Stimulated activated CD4-positive, alpha-beta T cell treated with anti-CD3 and anti-CD28 coated beads, Interleukin-2, amount 100 ng/mL, for 24 hours (primary cell): ENCODE measurements around the gene DHRSX.
"Not testable (repeated sequence)": the region's sequence is repeated elsewhere in the genome, so short reads cannot be mapped to it uniquely, and the experiment has no call there.

Source experiments
- DNase-seq, 2 donors: peaks; one replicate each; pipeline ENCODE4 v3.0.0-alpha.2; 2020

Gene DHRSX

GRCh38 chrX:2342874-2343273, 157.9 kb downstream of the DHRSX start:
- DNase-seq, result no peak

DNA sequence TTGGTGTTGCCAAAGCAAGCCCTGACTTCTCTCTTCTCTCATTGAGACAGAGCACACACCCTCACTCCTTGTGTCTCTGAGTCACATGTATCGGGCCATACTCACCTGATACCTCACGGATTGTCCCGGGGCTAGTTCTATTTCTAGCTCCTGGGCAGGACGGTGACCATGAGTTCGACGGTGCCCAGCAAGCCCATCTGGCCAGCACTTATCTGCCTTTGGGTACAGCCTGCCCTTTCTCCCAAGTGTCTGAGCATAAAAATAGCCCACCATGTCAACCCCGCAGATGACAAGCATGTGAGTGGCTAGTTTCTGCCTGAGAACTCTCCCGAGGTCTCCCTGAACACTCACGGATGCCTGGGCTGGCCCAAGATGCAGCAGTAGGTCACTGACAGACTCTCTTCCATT, 158.5 kb downstream of the DHRSX start:
- no peak for DNase-seq

DNA sequence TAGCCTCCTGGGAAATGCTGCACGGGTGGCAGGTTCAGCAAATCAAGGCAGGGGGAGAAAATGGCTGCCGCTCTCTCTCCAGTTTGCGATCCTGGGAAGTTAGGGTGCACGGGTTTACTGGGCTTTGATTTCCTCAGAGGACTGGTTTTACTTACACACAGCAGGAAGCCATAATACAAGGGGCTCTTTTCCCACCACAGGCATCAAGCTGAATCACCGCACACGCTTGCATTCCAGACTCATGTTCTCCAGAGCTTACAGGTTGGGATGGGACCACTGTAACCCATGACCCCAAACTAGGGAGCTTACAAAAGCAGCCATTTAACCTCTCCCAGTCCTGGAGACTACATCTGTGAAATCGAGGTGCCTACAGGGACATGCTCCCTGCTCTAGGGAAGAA, 159.8 kb downstream of the DHRSX start:
- DNase-seq, result no peak

DNA sequence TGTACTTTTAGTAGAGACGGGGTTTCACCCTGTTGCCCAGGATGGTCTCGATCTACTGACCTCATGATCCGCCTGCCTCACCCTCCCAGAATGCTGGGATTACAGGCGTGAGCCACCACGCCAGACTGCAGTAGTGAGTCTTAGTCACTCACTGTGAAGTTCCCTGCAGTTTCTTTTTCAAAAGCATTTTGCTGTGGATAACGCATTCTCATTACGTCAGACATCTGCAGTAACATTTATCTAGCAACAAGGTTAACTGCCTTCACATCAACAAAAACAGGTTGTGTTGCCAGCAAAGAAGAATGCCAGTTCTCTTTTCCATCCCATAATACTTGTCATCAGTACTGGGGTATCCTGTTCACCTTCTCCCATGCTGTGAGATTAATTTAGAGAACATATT, 164.6 kb downstream of the DHRSX start:
- DNase-seq, result no peak

DNA sequence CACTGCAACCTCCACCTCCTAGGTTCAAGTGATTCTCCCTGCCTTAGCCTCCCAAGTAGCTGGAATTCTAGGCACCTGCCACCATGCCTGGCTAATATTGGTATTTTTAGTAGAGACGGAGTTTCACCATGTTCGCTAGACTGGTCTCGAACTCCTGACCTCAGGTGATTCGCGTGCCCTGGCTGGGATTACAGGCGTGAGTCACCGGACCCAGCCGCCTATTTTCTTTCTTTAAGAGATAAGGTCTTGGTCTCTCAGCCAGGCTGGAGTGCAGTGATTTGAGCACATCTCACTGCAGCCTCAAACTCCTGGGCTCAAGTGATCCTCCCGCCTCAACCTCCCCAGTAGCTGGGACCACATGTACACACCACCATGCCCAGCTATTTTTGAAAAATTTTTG, 166.5 kb downstream of the DHRSX start:
- DNase-seq, result no peak

DNA sequence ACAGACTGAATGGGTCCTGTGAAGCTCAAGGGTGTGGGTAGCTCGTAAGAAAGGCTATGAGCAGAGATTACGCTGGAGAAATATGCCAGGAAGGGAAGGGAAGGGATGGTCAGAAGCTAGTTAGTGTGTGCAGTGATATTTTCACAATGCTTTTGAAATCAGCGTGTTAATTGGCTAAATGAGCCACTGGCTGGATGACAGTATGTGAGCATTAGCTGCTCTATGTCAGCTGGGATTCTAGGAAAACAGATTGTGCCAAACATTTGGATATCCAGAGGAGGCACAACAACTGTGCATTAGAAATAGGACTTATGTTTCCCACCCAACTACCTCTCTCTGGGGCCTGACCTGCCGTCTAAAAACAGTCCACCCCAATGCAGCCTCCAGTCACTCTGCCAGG, 168.5 kb downstream of the DHRSX start:
- no peak for DNase-seq

- no peak for DNase-seq
Measured at GRCh38 chrX:2330910-2331309, 169.9 kb downstream of the DHRSX start.

GRCh38 chrX:2330487-2330886, 170.3 kb downstream of the DHRSX start:
- DNase-seq, result no peak

GRCh38 chrX:2327423-2327822, 173.4 kb downstream of the DHRSX start:
- DNase-seq, result no peak

DNA sequence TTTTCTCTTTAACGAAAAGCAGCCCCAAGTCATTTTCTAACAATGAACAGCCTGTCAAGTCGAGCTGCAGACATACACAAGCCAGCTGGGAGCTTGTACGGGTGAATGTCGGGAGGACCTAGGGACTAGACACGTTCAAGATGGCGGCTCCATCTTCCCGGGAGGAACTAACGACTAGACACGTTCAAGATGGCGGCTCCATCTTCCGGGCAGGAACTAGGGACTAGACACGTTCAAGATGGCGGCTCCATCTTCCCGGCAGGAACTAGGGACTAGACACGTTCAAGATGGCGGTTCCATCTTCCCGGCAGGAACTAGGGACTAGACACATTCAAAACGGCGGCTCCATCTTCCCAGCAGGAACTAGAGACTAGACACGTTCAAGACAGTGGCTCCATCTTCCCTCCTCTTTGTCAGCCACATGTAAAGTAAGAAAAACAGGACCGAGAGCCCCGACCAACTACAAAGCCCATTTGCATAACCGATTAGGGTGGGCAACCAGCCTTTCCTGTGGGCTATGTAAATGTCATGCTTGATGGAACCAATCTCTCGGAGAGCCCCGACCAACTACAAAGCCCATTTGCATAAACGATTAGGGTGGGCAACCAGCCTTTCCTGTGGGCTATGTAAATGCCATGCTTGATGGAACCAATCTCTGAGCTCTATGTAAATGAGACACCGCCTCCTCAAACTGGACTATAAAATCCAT, 175.5 kb downstream of the DHRSX start:
- peak in 1 of 2 donors; percentile 31 for DNase-seq

DNA sequence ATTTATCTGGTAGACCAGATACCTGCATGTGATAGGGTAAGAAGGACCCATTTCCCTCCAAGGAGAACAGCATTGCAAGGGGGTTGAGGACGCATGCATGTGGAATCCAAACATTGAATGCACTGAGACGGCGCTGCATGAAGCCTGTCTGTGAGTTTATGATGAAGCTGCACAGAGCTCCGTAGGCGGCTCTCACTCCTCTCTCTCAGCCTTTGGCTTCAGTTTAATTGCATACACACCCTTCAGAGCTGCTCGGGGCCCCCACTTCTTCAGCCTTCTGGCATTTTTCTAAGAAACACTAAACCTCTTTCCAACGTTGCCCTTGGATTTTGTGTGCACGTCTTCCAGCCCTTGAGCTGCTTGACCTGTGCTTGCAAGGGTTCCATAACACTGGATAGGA, 176.6 kb downstream of the DHRSX start:
- DNase-seq, result no peak

- DNase-seq, result no peak
Measured at GRCh38 chrX:2321411-2321810, 179.4 kb downstream of the DHRSX start.

DNA sequence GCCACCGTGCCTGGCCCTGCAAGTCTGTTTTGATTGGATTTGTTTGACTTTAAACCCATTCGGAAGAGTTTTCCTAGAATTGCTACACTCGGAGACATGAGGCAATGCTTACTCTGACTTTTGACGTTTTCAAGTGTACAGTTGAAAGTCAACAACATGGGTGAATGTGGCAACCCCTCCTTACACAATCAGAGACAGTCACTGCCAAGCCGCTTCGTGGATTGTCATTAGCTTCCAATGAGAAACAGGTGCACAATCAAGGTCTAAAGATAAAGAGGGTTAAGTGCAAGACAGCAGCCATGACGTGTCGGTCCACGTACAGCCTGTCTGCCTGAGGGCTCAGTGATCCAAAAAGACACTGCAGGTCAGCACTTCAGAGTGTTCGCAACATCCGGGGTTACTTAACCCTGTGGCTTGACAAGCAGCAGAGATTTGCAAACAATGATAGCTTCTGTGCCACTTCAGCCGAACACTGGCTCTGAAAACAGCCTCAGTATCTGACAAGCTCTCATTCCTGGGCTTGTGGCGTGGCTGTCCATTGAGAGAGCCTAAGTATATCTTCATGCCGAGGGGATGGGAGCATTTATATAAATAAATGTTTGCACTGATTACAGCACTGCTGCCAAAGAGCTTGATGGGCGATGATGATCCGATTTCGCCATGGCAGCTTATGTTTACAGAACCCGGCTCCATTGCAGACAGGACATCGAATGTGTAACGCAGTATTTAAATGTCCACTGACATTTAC, 180.0 kb downstream of the DHRSX start:
- DNase-seq, result no peak

DNA sequence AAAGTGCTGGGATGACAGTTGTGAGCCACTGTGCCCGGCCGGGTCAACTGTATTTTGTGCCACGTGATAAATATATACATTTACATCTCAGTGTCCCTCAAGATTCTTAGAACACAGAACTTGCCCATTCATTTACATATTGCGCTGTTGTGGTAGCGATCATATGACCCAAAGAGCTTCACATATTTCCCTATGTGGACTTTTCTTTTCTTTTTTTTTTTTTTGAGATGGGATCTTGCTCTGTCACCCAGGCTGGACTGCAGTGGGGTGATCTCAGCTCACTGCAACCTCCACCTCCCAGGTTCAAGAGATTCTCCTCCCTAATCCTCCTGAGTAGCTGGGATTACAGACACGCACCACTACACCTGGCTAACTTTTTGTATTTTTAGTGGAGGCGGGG, 180.7 kb downstream of the DHRSX start:
- no peak for DNase-seq

DNA sequence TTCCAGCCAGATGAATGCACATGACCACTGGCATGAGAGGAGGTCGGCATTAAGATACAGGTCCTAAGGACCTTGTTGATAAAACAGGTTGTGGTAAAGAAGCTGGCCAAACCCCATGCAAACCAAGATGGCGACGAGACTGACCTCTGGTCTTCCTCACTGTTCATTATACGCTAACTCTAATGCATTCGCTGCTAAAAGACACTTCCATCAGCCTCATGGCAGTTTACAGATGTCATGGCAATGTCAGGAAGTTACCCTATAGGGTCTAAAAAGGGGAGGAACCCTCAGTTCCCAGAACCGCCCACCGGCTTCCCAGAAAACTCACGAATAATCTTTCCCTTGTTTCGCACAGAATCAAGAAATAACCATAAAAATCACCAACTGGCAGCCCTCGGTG, 182.4 kb downstream of the DHRSX start:
- DNase-seq, result no peak

DNA sequence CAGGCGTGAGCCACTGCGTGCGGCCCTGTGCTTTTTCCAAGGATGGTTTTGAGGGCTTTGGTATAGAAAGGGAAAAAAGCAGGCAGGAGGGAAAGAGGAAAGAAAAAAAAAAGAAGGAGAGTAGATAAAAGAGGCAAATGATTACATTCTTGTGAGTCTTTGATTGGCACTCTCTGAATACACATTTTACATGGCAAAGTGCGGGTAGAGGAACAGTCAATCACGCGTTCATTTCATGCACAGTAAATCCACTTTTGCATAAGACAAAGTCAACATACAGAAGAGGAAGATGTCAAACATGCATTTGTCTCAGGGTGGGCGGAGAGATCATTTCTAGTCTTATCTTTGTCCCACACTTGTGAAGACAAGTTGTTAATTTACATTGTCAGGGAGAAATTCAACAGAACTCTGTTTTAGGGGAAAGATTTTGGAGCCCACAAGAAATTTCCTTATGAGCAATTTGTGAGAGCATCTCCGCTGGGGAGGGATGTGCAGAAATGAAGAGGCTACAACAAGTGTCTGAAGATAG, 183.2 kb downstream of the DHRSX start:
- DNase-seq, result no peak

- DNase-seq, result no peak
Measured at GRCh38 chrX:2316534-2316933, 184.2 kb downstream of the DHRSX start.

- DNase-seq, result no peak
Measured at GRCh38 chrX:2315434-2315833, 185.3 kb downstream of the DHRSX start.

DNA sequence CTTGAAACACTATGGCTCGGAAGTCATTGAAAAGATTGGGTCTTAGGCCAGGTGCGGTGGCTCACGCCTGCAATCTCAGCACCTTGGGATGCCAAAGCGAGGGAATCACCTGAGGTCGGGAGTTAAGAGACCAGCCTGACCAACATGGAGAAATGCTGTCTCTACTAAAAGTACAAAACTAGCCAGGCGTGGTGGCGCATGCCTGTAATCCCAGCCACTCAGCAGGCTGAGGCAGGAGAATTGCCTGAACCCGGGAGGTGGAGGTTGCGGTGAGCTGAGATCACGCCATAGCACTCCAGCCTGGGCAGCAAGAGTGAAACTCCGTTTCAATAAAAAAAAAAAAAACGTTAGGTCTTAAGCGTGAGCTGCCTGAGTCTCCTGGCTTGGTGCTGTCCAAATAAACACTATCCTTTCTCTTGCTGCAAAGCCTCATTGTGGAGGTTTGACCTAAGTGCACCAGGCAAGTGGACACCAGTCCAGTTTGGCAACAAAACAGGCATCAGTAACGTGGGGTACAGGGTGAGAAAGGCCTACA, 185.9 kb downstream of the DHRSX start:
- no peak for DNase-seq

DNA sequence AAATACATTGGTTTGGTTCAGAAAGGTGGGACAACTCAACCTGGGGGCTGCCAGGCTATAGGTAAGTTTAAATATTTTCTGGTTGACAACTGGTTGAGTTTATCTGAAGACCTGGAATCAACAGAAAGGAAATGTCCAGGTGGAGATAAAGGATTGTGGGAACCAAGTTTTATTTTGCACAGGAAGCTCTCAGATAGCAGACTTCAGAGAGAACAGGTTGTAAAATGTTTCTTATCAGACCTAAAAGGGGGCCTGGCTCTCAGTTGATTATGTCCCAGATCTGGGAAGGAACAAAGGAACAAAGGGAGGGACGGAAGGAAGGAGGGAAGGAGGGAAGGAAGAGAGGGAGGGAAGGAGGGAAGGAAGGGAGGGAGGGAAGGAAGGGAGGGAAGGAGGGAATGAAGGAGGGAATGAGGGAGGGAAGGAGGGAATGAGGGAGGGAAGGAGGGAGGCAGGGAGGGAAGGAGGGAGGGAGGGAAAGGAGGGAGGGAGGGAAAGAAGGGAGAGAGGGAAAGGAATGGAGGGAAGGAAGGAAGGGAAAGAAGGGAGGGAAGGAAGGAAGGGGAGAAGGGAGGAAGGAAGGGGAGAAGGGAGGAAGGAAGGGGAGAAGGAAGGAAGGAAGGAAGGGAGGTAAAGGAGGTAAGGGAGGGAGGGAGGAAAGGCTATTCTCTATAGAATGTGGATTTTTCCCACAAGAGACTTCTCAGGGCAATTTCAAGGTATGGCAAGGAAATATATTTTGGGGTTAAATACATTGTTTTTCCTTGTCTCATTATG, 186.7 kb downstream of the DHRSX start:
- DNase-seq, result no peak

DNA sequence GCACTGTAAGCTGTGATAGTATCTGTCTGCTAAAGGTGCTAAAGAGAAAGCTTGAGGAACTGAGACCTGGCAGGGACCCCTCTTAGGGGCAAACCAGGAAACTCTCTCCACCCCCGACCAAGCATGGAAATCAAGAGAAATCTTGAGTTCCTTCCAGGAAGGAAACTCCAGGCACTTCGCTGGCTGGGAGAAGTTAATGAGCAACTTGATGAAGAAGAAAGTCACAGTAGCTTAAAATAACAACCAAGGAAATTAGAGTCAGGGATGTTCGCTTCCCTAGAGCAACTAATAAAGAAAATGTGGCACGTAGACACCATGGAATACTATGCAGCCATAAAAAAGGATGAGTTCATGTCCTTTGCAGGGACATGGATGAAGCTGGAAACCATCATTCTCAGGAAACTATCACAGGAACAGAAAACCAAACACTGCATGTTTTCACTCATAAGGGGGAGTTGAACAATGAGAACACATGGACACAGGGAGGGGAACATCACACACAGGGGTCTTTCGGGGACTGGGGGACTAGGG, 188.7 kb downstream of the DHRSX start:
- DNase-seq, result not testable (repeated sequence)

GRCh38 chrX:2311501-2311900, 189.3 kb downstream of the DHRSX start:
- no peak for DNase-seq

DNA sequence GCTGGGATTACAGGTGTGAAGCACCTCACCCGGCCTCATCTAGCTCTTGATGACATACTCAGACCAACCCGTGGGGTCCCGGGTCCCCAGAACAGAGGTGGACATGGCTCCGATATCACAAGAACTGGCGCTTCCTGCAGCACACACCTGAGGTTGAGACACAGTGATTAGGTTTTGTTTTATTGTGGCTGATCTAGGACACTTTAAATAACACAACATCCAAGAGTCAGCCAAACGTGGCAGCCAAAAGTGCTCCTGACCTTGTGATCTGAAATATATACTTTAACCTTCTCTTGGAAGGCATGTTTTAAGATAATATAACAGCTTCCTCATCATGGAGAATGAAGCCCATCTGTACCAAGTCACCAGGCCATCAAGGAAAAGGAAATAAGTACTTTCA, 198.9 kb downstream of the DHRSX start:
- DNase-seq, result no peak
